GM18499 (cell line): ENCODE measurements around the gene PCDHGA2.
"Not testable (repeated sequence)": the region's sequence is repeated elsewhere in the genome, so short reads cannot be mapped to it uniquely, and the experiment has no call there.

Experiments used
- ATAC-seq: cut with Tn5 transposase; IDR thresholded peaks from one replicate; pipeline ENCODE4 v1.9.1; 2021; ENCODE audit warnings: moderate number of reproducible peaks; ENCODE audit not compliant: insufficient read depth, unreplicated experiment

The PCDHGA2 gene

DNA sequence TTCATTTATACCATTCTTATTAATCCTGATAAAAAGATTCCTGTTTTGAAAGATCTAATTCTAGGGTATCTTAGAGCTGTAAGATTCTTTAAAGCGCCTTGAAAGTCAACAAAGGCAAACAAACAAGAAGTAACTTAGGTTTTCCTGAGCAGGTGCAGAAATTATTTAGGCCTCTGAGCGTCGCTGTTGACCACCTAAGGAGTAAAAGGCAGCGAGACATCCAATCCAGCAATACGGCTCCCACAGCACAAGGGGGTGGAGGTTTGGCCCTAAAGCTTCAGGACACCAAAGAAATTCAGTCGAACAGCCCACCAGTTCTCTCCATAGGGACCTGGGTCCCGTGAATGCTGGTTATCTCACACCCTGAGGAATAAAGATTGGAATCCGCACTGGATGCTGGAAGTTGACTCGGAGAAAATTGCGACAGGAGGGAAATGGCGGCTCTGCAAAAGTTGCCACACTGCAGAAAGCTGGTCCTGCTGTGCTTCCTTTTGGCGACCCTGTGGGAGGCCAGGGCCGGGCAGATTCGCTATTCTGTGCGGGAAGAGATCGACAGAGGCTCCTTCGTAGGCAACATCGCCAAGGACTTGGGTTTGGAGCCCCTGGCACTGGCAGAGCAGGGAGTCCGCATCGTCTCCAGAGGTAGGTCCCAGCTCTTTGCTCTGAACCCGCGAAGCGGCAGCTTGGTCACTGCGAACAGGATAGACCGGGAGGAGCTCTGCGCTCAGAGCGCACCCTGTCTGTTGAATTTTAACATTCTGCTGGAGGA lies at the start of gene PCDHGA2:
PCDHGA2 (plus strand) TSS at position 223 of the 769 bp plus-strand sequence.
- no peak for ATAC-seq

DNA sequence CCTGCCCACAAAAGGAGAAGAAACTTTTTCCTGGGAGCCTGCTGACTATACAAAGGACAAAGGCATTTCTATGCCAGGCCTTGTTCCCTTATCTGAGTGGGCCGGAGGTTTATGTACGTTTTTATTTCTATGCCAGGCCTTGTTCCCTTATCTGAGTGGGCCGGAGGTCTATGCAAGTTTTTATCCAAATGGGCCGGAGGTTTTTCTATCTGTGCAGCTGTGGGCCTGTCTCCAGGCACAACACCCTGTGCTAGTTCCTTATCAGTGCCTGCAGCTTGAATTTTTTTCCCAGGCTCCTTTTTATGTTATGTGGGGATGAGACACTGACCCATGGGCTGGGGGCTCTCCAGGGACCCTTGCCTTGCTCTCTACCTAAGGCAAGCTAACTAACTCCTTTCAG lies 40.2 kb upstream of the PCDHGA2 start:
- ATAC-seq: no peak

DNA sequence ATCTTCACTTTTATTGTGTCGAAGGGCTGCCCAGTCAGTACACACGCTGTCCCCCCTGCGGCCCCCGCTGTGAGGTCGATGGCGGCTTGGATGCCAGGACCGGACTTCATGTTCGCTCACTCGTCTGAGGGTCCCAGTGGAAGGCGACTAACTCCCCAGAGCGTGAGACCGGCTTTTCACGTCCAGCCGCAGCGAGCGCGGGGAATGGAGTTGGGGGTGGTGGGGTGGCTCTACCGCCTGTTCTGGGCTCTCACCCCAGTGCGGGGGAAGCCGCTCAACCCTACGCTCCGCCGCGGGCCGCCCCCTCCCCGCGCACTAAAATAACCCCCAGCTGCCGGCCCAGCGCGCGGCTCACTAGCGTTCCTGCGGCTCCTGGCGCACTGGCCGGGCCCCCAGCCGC lies 34.8 kb upstream of the PCDHGA2 start, which contains the start of gene SLC25A2:
SLC25A2 (minus strand) TSS at position 294 of the 400 bp plus-strand sequence; CDS start at position 110, 184 bp downstream.
- no peak for ATAC-seq

DNA sequence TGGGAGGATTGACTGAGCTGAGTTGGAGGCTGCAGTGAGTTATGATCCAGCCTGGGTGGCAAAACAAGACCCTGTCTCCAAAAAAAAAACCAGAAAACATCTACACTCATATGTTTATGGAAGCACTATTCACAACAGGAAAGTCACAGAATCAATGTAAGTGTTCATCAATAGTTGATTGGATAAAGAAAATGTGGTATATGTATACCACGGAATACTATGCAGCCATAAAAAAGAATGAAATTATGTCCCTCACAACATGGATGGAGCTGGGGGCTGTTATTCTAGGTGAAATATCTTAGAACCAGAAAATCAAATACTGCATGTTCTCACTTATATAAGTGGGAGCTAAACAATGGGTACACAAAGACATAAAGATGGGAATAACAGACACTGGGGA lies 31.9 kb upstream of the PCDHGA2 start:
- no peak for ATAC-seq

DNA sequence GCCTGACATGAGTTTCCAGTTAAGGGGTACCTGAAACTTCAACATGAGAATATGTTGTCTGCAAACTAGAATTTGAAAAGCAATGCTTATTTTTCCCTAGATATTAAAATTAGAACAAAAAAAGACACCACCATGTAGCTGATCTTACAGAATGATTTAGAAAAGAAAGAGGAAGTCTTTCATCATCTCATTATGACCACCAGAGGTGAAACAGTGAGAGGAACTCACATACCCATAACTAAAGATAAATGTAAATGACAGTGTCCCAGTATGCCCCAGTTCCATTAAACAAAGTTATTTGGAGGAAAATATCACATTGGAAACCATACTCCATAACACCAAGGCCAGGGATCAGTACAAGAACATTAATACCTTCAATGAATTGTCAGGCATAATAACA lies 24.8 kb upstream of the PCDHGA2 start:
- no peak for ATAC-seq

DNA sequence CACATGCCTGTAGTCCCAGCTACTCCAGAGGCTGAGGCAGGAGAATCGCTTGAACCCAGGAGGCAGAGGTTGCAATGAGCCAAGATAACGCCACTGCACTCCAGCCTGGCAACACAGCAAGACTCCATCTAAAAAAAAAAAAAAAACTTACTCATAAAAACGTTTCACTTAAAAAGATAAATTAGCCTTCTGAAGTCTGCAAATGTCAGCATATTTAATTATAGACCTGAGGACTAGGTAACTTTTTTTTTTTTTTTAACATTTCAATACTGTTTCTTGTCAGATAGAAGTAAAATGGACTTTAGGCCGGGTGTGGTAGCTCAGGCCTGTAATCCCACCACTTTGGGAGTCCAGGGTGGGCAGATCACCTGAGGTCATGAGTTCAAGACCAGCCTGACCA lies 21.6 kb upstream of the PCDHGA2 start:
- not testable (repeated sequence) for ATAC-seq

DNA sequence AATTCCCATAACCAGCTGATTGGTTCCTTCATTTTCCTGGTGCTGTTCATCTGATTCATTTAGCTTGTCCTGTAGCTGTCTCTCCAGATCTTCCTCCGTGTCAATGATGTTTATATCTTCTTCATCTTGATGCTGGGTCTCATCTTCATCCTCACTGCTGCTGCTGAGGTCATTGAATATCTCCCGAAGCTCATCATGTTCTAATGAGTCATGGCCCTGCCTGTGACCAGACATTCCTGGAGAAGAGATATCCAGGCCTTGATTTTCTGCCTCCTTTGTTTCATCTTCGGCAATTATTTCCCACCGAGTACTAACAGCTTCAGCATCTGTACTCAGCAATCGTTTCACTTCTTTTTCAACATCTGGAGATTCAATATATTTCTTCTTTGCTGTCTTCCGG lies 19.4 kb upstream of the PCDHGA2 start:
- no peak for ATAC-seq

DNA sequence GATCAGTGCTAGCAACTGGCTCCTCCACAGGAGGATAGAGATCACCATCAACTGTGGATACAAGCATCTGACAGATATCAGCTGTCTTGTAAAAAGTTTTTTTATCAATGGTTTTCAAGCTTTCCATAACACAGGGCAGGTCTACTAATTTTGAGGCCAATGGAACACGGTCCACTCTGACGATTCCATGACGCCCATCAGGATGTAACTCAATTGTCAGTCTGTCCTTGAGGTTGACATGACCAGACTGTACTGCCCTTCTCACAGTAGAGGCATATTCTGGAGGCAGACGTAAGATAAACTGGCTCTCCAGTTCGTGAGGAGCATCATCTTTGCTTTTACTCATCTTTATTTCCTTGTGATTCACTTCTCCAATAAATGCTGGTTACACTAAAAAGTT lies 18.9 kb upstream of the PCDHGA2 start:
- no peak for ATAC-seq

DNA sequence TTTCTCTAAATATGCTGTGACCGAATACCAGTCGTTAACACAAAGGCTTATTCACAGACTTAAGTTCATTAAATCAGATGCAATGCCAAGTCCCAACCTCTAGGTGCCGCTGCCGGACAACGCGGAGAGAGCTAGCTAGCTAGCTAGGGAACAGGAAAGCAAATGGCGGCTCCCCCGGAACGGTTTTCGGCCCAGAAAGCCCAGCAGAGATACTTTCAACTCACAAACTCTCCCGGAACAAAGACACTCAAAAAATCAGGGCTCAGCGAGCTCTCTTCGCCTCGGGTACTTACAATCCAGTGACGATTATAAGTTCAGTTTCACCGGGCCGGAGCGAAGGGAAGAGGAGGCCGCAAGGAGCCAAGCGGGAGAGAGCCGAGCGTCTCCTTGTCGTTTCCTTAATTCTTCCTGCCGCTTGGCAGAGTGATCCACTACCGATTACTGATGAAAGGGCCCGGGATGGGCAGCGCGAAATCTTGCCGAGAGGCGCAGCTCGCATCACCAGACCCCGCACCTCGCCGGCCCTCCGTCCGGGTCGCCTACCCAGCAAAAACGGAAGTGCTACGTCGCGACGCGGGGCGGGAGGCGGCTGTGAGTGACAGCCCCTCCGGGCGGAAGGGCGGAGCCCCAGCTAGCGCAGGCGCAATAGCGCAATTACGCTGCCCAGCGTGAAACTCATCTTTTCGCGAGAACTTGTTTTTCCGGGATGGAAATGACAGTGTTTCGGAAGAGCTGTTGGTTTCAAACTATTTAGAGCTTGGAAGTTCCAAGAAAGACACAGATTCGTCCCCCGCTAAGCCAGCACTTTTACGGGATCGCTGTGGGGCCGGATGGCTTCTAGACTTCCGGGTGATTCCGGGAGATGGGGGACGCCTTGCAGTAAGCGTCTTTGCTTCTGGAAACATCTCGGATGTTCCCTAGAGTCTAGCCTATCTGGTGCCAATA lies 18.1 kb upstream of the PCDHGA2 start, which contains the start of gene TAF7:
TAF7 (minus strand) TSS at position 560 of the 945 bp plus-strand sequence. CDS start 740 bp downstream, outside the sequence.
- ATAC-seq: peak; percentile 69

DNA sequence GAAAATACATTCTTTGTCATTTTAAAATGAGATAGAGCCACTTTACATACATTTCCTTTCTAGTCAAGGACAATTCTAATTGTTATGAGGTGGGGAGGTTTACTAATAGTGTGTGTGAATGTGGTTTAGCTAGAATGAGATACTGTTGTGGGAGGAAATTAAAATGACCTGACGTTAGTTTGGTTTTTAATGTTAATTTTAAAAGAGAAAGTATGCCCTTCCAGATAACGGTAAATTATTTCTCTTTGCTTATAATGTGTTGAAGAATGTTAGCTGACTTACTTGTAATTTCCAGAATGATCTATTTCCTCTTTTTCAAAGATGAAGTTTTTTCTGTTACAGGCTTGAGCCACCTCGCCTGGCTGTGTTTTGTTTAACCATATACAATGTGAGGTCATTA lies 16.3 kb upstream of the PCDHGA2 start:
- ATAC-seq: peak; percentile 33

DNA sequence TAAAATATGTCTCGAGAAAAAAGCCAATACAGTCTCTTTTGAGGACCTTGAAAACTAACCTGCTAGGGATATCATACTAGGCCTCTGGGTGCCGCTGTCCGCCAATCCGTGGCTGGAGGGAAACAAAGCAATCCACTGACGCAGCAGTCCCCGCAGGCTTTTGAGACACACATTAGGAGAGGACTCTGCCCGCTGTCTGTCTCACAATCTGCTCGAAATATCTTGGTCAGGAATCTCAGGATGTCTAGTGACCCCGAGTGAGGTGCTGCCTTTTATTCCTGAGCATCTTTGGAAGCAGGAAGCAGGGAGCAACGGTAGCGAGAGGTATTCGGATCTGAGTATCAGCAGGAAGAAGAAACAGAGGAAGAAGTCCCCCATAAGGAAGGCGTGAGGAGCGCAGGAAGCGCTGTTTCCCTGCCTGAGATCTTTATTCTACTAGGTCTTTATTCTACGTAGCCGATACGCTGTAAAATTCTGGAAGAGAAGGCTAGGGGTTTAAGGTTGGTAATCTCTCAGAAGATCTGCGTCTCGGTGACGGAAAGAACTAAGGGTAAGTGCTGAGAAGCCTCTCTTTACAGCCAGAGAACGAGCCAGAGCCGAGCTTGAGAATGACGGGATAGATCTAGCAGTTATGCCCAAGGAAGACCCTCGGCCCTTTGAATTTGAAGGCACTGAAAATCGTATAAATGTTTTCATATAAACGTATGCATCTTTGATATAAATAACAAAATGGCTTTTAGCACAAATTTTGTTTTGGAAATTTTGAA lies 12.3 kb upstream of the PCDHGA2 start:
- no peak for ATAC-seq

DNA sequence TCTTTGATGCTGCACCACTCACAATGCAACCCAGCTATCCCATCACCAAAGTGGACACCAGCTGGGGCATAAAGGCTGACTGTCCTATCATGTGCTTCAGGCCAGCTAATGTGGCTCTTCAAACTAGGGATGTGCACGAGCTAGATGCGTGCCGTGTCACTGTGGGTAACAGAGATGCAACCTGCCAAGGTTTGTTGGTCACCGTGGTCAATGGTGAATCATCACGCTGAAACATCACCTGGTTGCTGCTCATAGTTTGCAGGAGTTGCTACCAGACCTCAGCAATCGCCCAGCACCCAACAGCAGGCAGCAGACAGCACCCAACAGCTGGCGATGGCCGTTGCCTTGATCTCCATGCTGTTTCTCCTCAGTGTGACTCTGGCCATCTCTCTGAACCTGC lies 10.3 kb upstream of the PCDHGA2 start:
- no peak for ATAC-seq

DNA sequence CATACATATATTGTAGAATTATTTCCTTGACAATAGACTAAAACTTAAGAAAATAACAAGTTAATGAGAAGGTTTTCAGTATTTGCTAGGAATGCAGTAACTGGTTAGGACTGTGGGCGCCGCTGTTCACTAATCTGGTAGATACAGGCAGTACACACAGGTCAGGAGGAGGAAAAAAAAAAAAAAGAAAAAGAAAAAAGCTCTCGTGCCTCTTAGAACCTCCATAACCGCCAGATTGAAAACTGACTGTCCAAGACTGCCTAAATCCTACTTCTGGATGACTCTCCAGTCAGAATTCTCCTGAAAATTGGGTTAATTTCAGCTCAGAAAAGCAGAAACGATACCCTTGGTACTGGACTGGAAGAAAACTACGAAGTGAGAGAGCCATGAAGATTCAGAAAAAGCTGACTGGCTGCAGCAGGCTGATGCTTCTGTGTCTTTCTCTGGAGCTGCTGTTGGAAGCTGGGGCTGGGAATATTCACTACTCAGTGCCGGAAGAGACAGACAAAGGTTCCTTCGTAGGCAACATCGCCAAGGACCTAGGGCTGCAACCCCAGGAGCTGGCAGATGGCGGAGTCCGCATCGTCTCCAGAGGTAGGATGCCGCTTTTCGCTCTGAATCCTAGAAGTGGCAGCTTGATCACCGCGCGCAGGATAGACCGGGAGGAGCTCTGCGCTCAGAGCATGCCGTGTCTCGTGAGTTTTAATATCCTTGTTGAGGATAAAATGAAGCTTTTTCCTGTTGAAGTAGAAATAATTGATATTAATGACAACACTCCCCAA lies 8.1 kb upstream of the PCDHGA2 start, which contains the start of gene PCDHGA1:
PCDHGA1 (plus strand) TSS at position 216 of the 782 bp plus-strand sequence.
- no peak for ATAC-seq

DNA sequence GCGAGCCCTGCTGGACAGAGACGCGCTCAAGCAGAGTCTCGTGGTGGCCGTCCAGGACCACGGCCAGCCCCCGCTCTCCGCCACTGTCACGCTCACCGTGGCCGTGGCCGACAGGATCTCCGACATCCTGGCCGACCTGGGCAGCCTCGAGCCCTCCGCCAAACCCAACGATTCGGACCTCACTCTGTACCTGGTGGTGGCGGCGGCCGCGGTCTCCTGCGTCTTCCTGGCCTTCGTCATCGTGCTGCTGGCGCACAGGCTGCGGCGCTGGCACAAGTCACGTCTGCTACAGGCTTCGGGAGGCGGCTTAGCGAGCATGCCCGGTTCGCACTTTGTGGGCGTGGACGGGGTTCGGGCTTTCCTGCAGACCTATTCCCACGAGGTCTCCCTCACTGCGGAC lies 6.0 kb upstream of the PCDHGA2 start:
- not testable (repeated sequence) for ATAC-seq

DNA sequence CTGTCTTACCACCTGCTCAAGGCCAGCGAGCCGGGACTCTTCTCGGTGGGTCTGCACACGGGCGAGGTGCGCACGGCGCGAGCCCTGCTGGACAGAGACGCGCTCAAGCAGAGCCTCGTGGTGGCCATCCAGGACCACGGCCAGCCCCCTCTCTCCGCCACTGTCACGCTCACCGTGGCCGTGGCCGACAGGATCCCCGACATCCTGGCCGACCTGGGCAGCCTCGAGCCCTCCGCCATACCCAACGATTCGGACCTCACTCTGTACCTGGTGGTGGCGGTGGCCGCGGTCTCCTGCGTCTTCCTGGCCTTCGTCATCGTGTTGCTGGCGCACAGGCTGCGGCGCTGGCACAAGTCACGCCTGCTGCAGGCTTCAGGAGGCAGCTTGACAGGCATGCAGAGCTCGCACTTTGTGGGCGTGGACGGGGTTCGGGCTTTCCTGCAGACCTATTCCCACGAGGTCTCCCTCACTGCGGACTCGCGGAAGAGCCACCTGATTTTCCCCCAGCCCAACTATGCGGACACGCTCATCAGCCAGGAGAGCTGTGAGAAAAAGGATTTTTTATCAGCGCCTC lies 2.3 kb downstream of the PCDHGA2 start:
- ATAC-seq: not testable (repeated sequence)

DNA sequence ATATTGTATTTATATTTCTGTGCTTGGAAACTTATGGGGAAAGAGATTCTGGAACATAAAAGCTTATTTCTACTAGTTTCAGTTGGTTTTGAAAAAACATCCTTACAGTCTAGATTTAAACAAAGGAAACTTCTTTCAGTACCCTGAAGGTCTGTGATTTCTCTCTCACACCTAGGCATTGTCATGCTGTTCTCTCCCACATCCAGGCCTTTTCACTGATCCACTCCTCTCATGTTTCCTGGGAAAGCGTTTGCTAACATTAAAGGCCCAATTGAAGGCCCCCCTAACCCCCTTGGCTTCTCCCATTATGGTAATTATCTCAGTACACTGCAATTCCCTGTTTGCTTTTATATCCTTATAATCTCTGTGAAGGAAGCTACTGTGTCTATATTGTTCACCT lies 4.2 kb downstream of the PCDHGA2 start:
- ATAC-seq: no peak

DNA sequence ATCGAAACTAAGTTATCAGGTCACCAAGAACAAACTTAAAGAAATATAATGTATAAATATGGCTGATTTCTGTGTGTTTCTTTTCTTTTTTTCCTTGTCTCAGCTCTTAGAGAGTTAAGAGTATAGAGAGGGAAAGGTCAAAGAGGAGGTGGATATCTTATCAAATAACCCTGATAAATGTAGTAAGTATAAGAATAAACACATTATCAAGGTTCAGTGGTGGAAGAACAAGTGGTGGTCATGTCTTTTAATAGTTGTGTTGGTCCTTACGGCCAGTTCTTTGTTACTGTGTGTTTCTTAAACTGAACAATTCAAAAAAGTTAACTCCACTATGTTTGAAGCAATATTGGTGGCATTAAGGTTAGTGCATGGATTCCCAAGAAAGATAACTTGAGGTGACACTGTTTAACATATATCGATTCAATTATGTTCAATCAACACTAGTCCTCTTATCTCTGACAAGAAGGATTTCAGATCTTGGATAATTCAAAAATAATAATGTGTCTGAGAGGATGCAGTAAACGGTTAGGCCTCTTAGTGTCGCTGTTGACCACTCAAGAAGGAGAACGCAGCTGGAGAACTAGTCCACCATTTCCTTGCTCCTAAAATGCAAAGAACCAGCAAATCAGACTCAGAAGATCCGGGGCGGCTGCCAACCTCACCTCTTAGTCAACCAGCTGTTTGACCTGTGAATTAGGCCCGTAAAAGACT lies 4.8 kb downstream of the PCDHGA2 start, which contains the start of gene PCDHGA3:
PCDHGA3 (plus strand) TSS at position 588 of the 711 bp plus-strand sequence. CDS start 205 bp downstream, outside the sequence.
- no peak for ATAC-seq

DNA sequence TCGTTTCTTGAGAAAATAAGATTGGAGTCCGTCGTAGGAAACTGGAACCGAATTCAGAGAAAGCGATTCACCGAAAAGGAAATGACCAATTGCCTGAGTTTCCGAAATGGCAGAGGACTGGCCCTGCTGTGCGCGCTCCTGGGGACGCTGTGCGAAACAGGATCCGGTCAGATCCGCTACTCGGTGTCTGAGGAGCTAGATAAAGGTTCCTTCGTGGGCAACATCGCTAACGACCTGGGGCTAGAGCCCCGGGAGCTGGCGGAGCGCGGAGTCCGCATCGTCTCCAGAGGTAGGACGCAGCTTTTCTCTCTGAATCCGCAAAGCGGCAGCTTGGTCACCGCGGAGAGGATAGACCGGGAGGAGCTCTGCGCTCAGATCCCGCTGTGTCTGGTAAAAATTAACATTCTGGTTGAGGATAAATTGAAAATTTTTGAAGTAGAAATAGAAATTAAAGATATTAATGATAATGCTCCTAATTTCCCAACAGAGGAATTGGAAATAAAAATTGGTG lies 5.4 kb downstream of the PCDHGA2 start:
- no peak for ATAC-seq
